Ishikawa (cell line): Measurements from ENCODE around the gene DNAJB2.

Experiments
- CEBPB ChIP-seq: IDR thresholded peaks from 2 replicates; pipeline ENCODE4 v1.6.1; 2012
- FOXM1 ChIP-seq: IDR thresholded peaks from 2 replicates; pipeline ENCODE4 v1.6.1; 2012; ENCODE audit warnings: low read depth, borderline replicate concordance
- NFIC ChIP-seq: IDR thresholded peaks from 2 replicates; pipeline ENCODE4 v1.6.1; 2012
- RAD21 ChIP-seq: IDR thresholded peaks from 2 replicates; pipeline ENCODE4 v1.6.1; 2012; ENCODE audit warnings: low read depth
- REST ChIP-seq: IDR thresholded peaks from 2 replicates; pipeline ENCODE4 v1.6.1; 2012; ENCODE audit warnings: low read depth, mild to moderate bottlenecking
- ZBTB7A ChIP-seq: IDR thresholded peaks from 2 replicates; pipeline ENCODE4 v1.6.1; 2012; ENCODE audit warnings: low read depth

- TF ChIP-seq ZBTB7A: no peak
- no peak for TF ChIP-seq REST
- TF ChIP-seq NFIC: no peak
- no peak for TF ChIP-seq CEBPB
- TF ChIP-seq RAD21: no peak
- no peak for TF ChIP-seq FOXM1
Measured at GRCh38 chr2:219325136-219325535, 46.0 kb downstream of the DNAJB2 start.
